ENCODE measurements around the gene MYO15A. TPM values are rescaled to one million over a fixed set of nuclear protein-coding genes. Genes with fewer than 3 reads are reported as not detected.

MYO15A gene
- total RNA-seq, 1 donor from 2014 or later = 0.68 TPM

DNA sequence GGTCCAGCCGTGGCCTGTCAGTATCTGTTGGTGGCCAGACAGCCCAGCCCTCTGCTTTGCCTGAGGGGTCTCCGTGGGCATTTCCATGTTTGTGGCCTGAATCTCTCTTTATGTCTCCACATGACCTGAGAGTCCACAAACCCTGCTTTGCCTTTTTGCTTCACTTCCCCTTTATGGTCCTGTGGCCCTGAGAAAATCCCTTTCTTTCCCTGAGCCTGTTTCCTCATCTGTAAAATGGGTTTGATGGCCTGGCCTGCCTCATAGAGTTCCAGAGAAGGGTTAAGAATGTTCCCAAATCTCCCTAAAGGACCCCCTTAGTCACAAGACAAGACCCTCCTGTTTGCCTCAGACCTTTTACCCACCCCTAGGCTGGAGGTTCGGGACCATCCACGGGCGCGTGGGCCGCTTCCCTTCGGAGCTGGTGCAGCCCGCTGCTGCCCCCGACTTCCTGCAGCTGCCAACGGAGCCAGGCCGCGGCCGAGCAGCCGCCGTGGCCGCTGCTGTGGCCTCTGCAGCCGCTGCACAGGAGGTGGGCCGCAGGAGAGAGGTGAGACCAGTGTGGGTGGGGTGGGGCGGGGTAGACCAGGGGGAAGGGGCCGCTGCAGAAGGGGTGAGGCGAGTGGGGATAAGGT lies 48.9 kb downstream of the MYO15A start:
- intact Hi-C loops (cut with micrococcal nuclease) = no loop called here

DNA sequence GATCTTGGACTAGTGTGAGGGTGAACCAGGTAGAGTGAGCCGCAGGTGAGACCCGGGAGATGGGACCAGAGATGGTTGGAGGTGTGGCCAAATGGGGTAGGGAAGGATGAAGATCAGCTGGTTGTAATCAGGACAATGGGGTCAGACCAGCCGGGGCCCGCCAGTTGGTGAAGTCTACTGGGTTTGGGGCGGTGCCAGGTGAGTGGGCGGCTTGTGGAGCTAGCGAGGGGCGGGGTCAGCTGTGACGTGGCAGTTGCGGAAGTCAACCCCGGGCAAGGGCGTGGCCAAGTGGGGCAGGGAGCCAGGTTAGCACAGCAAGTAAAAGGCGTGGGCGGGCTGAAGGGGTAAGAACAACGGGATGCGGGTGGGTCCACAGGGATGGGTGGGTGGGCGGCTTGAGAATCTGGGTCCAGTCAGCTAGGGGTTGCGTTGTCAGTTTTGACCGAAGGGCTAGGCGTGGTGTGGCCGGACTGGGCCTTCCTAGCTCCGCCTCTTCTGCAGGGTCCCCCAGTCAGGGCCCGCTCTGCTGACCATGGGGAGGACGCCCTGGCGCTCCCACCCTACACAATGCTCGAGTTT lies 49.6 kb downstream of the MYO15A start:
- intact Hi-C loops (cut with micrococcal nuclease) = loop anchor here (1.0 kb wide), 1 partner anchor 25 kb away; the partner anchor contains the start of gene ALKBH5

DNA sequence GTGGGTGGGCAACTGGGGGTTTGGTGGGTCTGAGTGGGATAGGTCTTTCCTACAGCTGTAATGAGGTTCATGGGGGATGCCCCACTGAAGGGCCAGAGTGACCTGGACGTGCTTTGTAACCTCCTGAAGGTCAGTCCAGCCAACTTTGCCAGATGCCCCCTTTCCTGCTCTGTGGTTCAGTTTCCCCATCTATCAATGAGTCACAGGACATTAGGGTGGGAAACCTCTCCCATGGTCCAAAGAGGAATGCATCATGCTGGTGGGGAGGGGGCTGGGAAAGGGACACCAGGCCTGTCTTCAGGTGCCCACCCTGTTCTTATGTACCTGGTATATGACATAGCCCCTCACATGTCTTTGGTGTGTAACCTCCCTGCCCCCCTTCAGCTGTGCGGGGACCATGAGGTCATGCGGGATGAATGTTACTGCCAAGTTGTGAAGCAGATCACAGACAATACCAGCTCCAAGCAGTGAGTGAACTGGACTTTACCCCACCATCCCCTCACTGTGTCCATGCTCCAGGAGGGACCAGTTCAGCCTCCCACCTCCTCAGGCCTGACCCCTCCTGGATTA lies 51.1 kb downstream of the MYO15A start:
- intact Hi-C loops (cut with micrococcal nuclease) = no loop called here

DNA sequence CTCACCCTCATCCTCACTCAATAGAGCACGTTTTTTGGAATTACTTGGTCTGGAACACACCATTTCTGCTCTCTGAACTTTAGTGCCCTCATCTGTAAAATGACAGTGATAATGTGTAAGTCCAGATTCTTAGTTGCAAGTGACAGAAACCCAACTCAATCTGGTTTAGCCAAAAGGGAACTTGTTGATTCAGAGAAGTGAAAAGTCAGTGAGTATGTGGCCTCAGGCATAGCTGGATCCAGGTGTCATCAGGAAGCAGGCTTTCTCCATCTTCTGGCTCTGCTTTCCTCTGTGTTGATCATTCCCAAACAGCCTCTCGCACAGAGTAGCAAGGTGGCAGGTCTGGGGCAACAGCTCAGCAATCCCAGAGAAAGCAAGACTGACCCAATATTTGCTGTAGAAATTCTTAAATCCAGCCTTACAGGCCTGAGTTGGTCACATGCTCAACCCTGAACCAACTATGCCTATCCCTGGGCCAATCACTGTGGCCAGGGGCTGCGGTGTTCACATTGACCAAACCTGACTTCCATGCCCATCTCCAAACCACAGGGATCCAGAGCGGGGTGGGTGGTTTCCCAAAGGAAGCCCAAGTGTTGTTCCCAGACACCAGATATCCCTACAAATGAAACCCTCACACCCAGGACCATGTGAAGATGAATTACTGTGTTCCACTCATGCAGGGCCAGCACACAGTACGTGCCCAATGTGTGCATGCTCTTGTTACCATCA lies 51.7 kb downstream of the MYO15A start:
- intact Hi-C loops (cut with micrococcal nuclease) = no loop called here

DNA sequence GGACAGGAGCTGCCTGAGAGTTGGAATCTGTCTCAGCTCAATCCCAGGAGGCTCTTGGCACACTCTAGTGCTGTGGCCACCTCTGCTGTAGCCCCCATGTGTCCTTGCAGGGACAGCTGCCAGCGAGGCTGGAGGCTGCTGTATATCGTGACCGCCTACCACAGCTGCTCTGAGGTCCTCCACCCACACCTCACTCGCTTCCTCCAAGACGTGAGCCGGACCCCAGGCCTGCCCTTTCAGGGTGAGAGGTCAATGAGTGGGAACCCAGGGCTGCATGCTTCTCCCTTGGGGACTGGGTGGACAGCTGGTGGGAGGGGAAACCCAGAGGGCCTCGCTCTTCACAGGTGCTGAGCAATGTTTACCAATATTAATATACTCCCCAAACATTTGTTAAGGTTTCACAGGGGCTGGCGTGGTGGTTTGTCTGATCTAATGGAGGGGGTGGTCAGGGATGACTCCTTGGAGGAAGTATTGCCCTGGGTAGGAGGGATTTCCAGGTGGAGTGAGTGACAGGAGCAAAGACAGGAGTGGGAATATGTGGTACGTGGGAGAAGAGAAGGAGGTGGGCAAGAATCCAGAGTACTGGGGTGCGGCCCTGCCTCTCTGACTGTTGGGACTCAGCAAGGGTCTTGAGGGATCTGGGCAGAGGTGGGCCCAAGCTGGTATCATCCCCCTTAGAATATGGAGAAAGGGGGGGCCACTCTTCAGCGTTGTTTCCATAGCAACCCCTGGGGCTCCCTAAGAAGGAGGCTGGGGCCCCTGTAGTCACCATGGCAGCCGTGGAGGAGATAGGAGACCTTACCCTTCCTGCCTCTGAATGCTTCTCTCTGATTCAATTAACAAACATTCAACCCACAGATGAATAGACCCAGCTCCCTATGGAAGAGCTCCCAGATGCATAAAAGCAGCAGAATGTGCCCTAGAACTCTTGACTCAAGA lies 52.9 kb downstream of the MYO15A start:
- intact Hi-C loops (cut with micrococcal nuclease) = no loop called here

DNA sequence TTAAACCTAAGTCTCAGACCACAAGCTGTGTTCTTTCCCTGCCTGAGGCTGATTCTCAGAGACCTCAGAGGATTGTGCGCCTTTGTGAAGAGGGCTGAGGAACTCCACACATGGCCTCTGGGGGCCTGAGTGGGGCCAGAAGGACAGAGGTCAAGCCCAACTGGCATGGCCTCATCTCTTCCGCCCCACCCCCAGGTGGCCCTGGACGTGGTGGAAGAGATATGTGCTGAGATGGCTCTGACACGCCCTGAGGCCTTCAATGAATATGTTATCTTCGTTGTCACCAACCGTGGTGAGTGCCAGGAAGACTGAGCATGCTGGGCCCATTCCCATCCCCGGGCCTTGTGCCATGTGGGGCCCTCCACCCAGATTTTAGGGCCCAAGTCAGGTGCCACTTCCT lies 55.0 kb downstream of the MYO15A start:
- intact Hi-C loops (cut with micrococcal nuclease) = no loop called here

DNA sequence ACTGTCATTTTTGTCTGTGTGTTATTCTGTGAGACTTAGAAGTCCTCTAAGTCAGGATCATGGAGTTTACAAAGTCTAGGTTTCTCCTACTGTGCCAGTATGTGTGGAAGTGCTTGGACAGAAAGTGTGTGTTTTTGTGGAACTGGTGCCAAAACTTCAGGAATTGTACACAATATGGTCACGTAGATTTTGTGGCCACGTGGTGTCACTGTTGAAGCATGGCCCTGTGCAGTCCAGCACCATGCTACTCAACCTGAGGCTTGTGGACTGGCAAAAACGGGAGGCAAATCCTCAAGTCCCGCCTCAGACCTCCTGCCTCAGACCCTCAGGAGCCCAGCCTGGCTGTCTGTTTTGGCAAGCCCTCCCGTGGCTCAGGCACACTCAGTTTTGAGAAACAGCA lies 58.3 kb downstream of the MYO15A start:
- intact Hi-C loops (cut with micrococcal nuclease) = no loop called here

DNA sequence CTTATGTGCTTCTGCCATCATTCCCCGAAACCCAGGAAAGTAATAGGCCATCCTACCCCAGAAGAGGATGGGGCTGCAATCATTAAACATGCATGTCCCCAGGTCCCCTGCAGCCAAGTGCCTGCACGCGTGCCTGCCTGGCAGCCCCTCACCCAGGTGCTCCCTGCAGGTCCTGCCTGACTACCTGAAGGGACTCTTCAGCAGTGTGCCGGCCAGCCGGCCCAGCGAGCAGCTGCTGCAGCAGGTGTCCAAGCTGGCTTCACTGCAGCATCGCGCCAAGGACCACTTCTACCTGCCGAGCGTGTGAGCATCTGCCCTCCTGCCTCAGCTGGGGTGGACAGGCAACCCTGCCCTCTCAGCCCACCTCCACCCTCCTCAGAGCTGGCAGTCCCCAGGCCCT lies 58.9 kb downstream of the MYO15A start:
- intact Hi-C loops (cut with micrococcal nuclease) = no loop called here

DNA sequence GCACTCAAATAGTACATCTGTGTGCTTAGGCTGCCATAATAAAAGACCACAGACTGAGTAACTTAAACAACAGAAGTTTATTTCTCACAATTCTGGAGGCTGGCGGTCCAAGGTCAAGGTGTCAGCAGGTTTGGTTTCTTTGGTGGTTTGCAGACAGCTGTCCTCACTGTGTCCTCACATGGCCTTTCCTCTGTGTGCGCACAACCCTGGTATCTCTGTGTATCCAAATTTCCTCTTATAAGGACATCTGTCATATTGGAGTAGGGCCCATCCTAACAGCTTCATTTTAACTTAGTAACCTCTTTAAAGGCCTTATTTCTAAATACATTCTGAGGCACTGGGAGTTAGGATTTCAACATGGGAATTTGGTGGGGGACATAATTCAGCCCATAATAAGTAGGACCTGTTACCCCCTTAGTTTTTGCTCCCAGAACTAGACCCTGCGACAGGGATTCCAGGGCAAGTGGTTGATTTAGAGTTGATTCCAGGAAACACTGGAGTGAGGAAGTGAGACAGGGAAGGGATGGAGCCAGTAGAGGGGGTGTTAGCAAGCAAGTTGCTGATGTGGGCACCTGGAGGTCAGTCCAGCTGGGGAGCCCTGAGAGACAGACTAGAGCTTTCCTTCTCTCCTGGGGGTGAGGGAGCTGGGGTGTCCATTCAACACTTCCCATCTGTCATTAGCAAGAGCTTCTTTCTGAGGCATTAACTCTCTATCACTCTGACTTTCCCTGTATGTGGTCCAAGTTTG lies 64.1 kb downstream of the MYO15A start:
- intact Hi-C loops (cut with micrococcal nuclease) = no loop called here

DNA sequence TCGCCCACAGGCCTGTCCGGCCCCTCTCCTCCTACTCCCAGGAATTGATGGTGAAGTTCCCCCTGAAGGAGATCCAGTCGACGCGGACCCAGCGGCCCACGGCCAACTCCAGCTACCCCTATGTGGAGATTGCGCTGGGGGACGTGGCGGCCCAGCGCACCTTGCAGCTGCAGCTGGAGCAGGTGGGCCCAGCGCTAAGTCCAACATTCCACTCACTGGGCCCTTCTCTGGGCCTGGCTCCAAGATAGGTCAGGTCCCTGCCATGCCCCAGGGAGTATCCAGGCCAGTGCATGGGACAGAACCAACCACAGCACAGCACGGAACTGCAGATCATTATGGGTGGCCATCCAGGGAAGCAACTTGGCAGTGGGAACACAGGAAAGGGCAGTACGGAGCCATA lies 65.2 kb downstream of the MYO15A start:
- intact Hi-C loops (cut with micrococcal nuclease) = no loop called here

DNA sequence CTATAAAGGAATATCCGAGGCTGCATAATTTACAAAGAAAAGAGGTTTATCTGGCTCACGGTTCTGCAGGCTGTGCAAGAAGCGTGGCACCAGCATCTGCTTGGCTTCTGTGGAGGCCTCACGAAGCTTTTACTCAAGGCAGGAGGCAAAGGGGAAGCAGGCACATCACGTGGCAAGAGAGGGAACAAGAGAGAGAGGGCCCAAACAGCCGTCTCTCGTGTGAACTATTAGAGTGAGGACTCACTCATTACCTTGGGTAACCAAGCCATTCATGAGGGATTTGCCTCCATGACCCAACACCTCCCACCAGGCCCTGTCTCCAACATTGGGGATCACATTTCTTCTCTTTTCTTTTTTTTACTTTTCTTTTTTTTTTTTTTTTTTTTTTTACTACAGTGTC lies 67.6 kb downstream of the MYO15A start:
- intact Hi-C loops (cut with micrococcal nuclease) = no loop called here

DNA sequence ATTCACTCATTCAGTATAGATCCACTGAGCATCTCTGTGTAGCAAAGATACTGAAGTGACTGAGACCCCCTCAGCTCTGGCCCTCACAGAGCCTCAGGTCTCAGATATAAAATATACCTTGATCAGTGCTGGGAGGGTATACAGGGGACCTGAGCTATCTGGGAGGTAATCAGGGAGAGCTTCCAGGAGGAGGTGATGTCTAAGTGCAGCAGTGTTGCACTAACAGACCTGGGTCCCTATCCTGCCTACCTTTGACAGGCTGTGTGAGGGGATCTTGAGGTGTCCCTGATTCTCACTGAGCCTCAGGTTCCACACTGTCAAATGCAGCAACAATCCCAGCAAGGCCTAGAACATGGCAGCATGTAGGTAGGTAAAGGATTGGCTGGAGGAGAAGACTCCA lies 68.6 kb downstream of the MYO15A start:
- intact Hi-C loops (cut with micrococcal nuclease) = no loop called here

DNA sequence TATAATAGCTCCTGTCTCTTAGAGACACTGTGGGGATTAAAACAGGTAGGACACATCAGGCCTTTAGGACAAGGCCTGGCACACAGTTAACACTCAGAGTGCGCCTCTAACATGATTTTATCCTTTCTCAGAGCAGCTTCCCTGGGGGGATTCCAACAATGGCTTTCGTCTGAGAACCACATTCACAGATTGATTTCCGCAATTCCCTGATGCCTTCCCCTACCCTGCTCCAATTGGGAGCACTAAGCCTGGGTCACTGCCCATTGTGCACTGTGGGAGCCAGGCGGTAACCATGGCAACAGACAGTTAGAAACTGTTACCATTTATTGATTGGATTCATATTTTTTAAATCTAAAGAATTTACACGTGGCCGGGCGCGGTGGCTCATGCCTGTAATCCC lies 69.2 kb downstream of the MYO15A start:
- intact Hi-C loops (cut with micrococcal nuclease) = no loop called here

DNA sequence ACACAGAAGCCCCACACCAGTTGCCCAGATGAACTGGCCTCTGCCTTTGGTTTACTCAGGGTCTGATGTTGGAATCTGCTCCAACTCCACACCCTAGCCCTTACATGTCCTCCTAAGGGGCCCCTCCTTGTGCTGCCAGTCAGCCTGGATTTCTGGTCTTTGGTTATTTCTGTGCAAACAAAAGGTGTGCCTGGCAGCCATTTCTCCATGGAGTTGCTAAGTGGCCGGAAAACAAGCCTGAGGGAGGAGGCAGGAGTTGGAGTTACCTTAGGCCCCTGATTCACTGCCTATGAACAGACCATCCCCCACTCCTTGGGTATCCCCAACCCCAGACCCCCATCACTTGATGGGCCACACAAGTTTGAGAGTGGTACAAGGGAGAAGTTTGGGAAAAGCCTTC lies 70.6 kb downstream of the MYO15A start:
- intact Hi-C loops (cut with micrococcal nuclease) = no loop called here

DNA sequence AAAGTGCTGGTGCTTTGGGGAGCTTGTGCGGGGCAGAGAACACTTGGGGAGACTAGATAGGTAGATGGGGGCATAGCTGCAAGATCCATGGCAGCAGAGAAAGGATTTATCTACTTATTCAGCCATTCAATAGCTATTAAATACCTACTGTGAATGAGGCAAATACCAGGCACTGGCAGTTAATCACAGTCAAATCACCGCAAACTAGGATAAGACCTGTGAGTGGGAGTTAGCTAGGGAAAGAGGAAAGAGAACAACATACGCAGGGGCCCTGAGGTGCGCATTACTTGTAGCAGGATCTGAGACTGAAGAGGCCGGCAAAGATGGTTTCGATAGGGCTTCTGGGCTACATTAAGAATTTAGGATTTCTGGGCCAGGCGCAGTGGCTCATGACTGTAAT lies 71.2 kb downstream of the MYO15A start:
- intact Hi-C loops (cut with micrococcal nuclease) = loop anchor here (5.0 to 10.0 kb wide), 2 partner anchors 93 to 355 kb away; partner anchors contain the start of gene DRG2

DNA sequence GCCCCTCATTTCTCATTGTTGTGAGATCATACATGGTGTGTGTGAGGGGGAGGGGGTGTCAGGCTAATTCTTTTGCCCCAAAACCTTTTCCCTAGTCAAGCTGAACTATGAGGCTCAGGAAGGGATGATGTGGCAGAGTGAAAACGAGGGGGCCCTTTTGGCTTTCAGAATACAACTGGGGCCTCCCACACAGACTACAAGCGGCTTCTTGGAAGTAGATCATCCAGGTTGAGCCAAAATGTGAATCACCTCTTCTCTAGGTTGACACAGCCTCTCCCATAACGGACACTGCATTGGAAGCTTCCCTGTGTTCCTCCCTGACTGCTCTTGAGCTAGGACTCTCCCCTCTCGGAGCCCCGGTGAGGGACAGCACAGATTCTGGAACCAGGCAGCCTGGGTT lies 72.8 kb downstream of the MYO15A start:
- intact Hi-C loops (cut with micrococcal nuclease) = loop anchor here (5.0 to 10.0 kb wide), 2 partner anchors 94 to 357 kb away; partner anchors contain the start of gene DRG2

DNA sequence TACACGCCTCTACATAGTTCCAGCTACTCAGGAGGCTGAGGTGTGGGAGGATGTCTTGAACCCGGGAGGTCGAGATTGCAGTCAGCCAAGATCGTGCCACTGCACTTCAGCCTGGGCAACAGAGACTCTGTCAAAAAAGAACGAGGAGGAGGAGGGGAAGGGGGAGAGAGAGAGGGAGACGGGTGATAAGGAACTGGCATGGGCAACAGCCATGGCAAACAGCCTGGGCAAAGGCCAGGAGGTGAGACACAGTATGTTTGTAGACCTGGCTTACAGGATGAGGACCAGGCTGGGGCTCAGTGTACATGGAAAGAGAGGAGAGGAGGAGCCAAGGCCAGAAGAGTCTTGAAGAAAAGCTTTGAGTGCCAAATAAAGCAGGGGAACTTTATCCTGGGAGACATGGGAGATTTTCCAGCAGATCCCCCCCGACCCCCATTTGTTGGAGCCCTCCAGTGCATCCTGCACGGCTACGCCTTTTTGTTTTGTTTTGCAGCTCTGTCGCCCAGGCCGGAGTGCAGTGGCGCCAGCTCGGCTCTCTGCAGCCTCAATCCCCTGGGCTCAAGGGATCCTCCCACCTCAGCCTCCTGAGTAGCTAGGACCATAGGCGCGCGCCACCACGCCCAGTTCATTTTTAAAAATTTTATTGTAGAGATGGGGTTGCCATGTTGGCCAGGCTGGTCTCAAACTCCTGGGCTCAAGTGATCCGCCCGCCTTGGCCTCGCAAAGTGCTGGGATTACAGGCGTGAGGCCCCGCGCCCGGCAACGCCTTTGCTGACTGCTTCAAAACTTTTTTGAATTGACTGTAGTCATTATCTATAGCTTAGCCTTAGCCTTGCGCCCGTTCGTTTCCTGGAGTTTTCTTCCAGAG lies 73.8 kb downstream of the MYO15A start:
- intact Hi-C loops (cut with micrococcal nuclease) = loop anchor here (5.0 to 10.0 kb wide), 2 partner anchors 95 to 358 kb away; partner anchors contain the start of gene DRG2

DNA sequence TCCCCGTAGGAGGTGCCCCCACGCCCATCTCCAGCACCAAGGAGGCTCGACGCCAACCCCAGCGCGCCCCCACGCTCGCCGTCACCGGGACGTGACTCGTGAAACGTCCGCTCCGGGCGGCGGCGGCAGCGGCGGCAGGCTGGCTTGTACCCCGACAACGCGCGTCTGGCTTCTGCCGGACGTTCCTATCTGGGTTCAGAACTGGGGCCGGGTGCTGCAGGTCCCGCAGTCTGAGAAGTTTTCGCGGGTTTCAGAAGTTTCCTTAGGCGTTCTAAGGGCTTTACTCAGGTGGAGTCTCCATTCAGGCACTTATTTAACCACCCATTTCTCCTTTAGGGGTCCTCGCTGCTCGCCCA lies 74.4 kb downstream of the MYO15A start:
- intact Hi-C loops (cut with micrococcal nuclease) = loop anchor here (1.0 to 10.0 kb wide), 9 partner anchors 25 to 358 kb away; partner anchors contain the start of genes ATPAF2, DRC3, DRG2 and FLII

All from T-helper 2 cell treated with Interferon-gamma antibody and Interleukin-4, amounts not matched to agents 100 ng/mL and 5 ng/mL, for 36 hours (primary cell).